ENCODE data around the gene ST8SIA5.

DNA sequence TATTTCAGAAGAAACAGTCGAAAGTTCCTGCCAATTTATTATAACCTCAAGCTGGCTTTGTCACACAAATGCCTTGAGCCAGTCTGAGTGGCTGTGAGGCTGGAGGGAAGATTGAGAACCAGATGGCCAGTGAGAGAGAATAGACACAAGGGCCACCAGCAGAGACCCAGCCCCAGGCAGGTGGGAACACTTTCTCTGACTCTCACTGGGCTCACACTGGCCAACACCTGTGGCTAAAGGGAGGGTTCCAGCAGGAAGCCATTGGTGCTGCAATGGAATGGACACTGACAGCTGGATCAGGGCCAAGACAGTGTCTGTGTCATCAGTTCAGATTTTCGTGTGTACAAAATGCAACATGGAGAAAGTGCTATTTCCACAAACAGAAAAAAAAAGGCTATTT, 129.7 kb downstream of the ST8SIA5 start:
- TF ChIP-seq CTCF (conservative IDR thresholded peaks at IDR 0.05; ENCODE audit: low read depth in 2 of 2) (no peak), EZH2phosphoT487 (IDR thresholded peaks at IDR 0.05; ENCODE audit: unreplicated experiment) (no peak), EZH2 (IDR thresholded peaks at IDR 0.05; ENCODE audit: low read depth, unreplicated experiment) (no peak), JUNB (IDR thresholded peaks at IDR 0.05; ENCODE audit: unreplicated experiment) (no peak), POLR2AphosphoS5 (IDR thresholded peaks at IDR 0.05; ENCODE audit: low read depth) (no peak), ZNF114 (CRISPR knock-in tag; IDR thresholded peaks at IDR 0.05) (no peak), ZNF331 (CRISPR knock-in tag; IDR thresholded peaks at IDR 0.05; ENCODE audit: low read depth) (no peak), NANOG (IDR thresholded peaks at IDR 0.05; ENCODE audit: borderline replicate concordance) (no peak)
